A549 (cell line): ENCODE data around the gene NUP62. TPM values are rescaled to one million over a fixed set of nuclear protein-coding genes. Genes with fewer than 3 reads are reported as not detected.

Source experiments
- ATAC-seq, 2 experiments: fragments of 200-7000 bp in 1 of 2; fragments of >200 bp in 1 of 2; cut with Nextera tagmentation in 1 of 2; cut with Tn5 transposase in 1 of 2; 3 replicates each; pipeline versions ENCODE4 v1.8.0 to v1.9.1; 2018 to 2020; ENCODE audit warnings: mild to moderate bottlenecking in 1 of 2, moderate library complexity in 1 of 2
- CTCF ChIA-PET: fragments of 300-600 bp; sonication (Branson Sonifier 250); formaldehyde crosslinking; extraction: SDS; loops from one replicate; lab custom pipeline; 2021; ENCODE audit warnings: antibody characterized with exemption, inconsistent platforms; lab: Yijun Ruan, JAX
- POLR2A ChIA-PET: fragments of 350-600 bp; formaldehyde crosslinking; extraction: SDS; loops from one replicate; lab custom pipeline; 2021; ENCODE audit warnings: antibody characterized with exemption, inconsistent platforms; lab: Yijun Ruan, JAX
- DNase-seq, 2 experiments: peaks; one replicate each; pipeline versions ENCODE4 v3.0.0 to v3.0.0-alpha.2; 2011 to 2016; ENCODE audit warnings: low read depth in 1 of 2, low spot score in 1 of 2
- FAIRE-seq: peaks from 2 replicates; lab custom pipeline; 2011; peaks lifted over from hg19 to GRCh38; lab: Jason Lieb, UNC
- H3K27ac ChIP-seq, 2 experiments: fragments of >200 bp; sonication (Bioruptor Twin); formaldehyde crosslinking; 3 replicates each; pipeline ENCODE4 v1.5.1; 2016 to 2017
- H3K4me1 ChIP-seq: fragments of >200 bp; sonication (Bioruptor Twin); formaldehyde crosslinking; 3 replicates; pipeline ENCODE4 v1.6.1; 2016
- H3K4me2 ChIP-seq: fragments of >200 bp; sonication (Bioruptor Twin); formaldehyde crosslinking; 3 replicates; pipeline ENCODE4 v1.6.1; 2016
- H3K4me3 ChIP-seq: fragments of >200 bp; sonication (Bioruptor Twin); formaldehyde crosslinking; 3 replicates; pipeline ENCODE4 v1.5.1; 2016
- H3K9me3 ChIP-seq: fragments of >200 bp; sonication (Bioruptor Twin); formaldehyde crosslinking; 3 replicates; pipeline ENCODE4 v1.6.1; 2016
- BCL3 ChIP-seq: fragments of >200 bp; sonication (Bioruptor Twin); formaldehyde crosslinking; IDR thresholded peaks from 3 replicates; pipeline ENCODE4 v1.6.1; 2016
- BHLHE40 ChIP-seq: IDR thresholded peaks from 2 replicates; pipeline ENCODE4 v1.6.1; 2012; ENCODE audit warnings: low read depth, low read length, inconsistent platforms
- CBX8 ChIP-seq: fragments of 200-600 bp; sonication (generic); IDR thresholded peaks from 2 replicates; pipeline ENCODE4 v1.6.1; 2016
- CHD2 ChIP-seq: fragments of 150-350 bp; IDR thresholded peaks from 2 replicates; pipeline ENCODE4 v1.6.1; 2014; ENCODE audit warnings: low read length; ENCODE audit not compliant: partially characterized antibody
- CHD4 ChIP-seq: fragments of 200-600 bp; sonication (generic); IDR thresholded peaks from 2 replicates; pipeline ENCODE4 v1.6.1; 2016; ENCODE audit warnings: antibody characterized with exemption, mild to moderate bottlenecking, borderline replicate concordance
- E2F6 ChIP-seq: IDR thresholded peaks from 2 replicates; pipeline ENCODE4 v1.6.1; 2012; ENCODE audit warnings: low read depth, borderline replicate concordance
- EP300 ChIP-seq, 2 experiments: fragments of >200 bp; sonication (Bioruptor Twin); formaldehyde crosslinking; IDR thresholded peaks; 2 replicates in 1 of 2; 3 replicates in 1 of 2; pipeline ENCODE4 v1.6.1; 2016 to 2017
- FOSL2 ChIP-seq, 2 experiments: fragments of 450-650 bp in 1 of 2; fragments of >200 bp in 1 of 2; sonication (Bioruptor Twin) in 1 of 2; formaldehyde crosslinking; IDR thresholded peaks; 2 replicates each; pipeline versions ENCODE4 v1.5.0 to v1.6.1; 2016 to 2020; ENCODE audit warnings: mild to moderate bottlenecking in 1 of 2, moderate library complexity in 1 of 2
- FOXS1 ChIP-seq: fragments of 250-450 bp; sonication (Bioruptor Pico); IDR thresholded peaks from 2 replicates; pipeline ENCODE4 v1.5.0; 2020; ENCODE audit warnings: mild to moderate bottlenecking, moderate library complexity
- HEYL ChIP-seq: fragments of 250-450 bp; sonication (Bioruptor Pico); IDR thresholded peaks from 2 replicates; pipeline ENCODE4 v1.8.0; 2021; ENCODE audit warnings: mild to moderate bottlenecking, moderate library complexity
- HMGXB4 ChIP-seq: fragments of 250-450 bp; sonication (Bioruptor Pico); IDR thresholded peaks from 2 replicates; pipeline ENCODE4 v1.5.0; 2021; ENCODE audit warnings: mild to moderate bottlenecking, moderate library complexity, borderline replicate concordance
- HOXA7 ChIP-seq: fragments of 250-450 bp; sonication (Bioruptor Pico); IDR thresholded peaks from 2 replicates; pipeline ENCODE4 v1.5.0; 2020; ENCODE audit warnings: mild to moderate bottlenecking, moderate library complexity
- HOXB5 ChIP-seq: fragments of 250-450 bp; sonication (Bioruptor Pico); IDR thresholded peaks from 2 replicates; pipeline ENCODE4 v1.5.0; 2020; ENCODE audit warnings: mild to moderate bottlenecking, moderate library complexity
- JUN ChIP-seq, 2 experiments: fragments of >200 bp; sonication (Bioruptor Twin); formaldehyde crosslinking; IDR thresholded peaks; 2 replicates in 1 of 2; 3 replicates in 1 of 2; pipeline ENCODE4 v1.6.1; 2016 to 2017
- JUNB ChIP-seq: fragments of >200 bp; sonication (Bioruptor Twin); formaldehyde crosslinking; IDR thresholded peaks from 2 replicates; pipeline ENCODE4 v1.6.1; 2016
- KDM1A ChIP-seq: fragments of 200-600 bp; sonication (generic); IDR thresholded peaks from 2 replicates; pipeline ENCODE4 v1.6.1; 2016; ENCODE audit warnings: low read depth, mild to moderate bottlenecking
- KDM5A ChIP-seq: fragments of 200-600 bp; sonication (generic); IDR thresholded peaks from 2 replicates; pipeline ENCODE4 v1.6.1; 2016; ENCODE audit warnings: antibody characterized with exemption, mild to moderate bottlenecking
- MAX ChIP-seq: IDR thresholded peaks from 2 replicates; pipeline ENCODE4 v1.6.1; 2012
- MYC ChIP-seq: IDR thresholded peaks from 2 replicates; pipeline ENCODE4 v1.6.1; 2012; ENCODE audit warnings: mild to moderate bottlenecking, inconsistent platforms, low read length, improper control_type of control experiment, borderline replicate concordance
- NFE2L2 ChIP-seq: fragments of 150-350 bp; conservative IDR thresholded peaks from 2 replicates; pipeline ENCODE4 v1.6.1; 2014; ENCODE audit warnings: low read length
- NR3C1 ChIP-seq: fragments of >200 bp; sonication (Bioruptor Twin); formaldehyde crosslinking; IDR thresholded peaks from 3 replicates; pipeline ENCODE4 v1.6.1; 2017
- PBX3 ChIP-seq: IDR thresholded peaks from 2 replicates; pipeline ENCODE4 v1.6.1; 2012
- POLR2A ChIP-seq: IDR thresholded peaks from 2 replicates; pipeline ENCODE4 v1.6.1; 2012; ENCODE audit warnings: mild to moderate bottlenecking, low read length
- RARB ChIP-seq: fragments of 250-450 bp; sonication (Bioruptor Pico); IDR thresholded peaks from 2 replicates; pipeline ENCODE4 v1.8.0; 2021; ENCODE audit warnings: mild to moderate bottlenecking, moderate library complexity
- RCOR1 ChIP-seq: fragments of 150-350 bp; IDR thresholded peaks from 2 replicates; pipeline ENCODE4 v1.6.1; 2014; ENCODE audit warnings: antibody characterized with exemption, low read length, low read depth
- REST ChIP-seq: fragments of 200-600 bp; sonication (generic); IDR thresholded peaks from 2 replicates; pipeline ENCODE4 v1.6.1; 2016; ENCODE audit warnings: antibody characterized with exemption, mild to moderate bottlenecking, moderate library complexity
- RFX5 ChIP-seq: fragments of 450-650 bp; IDR thresholded peaks from 2 replicates; pipeline ENCODE4 v1.7.1; 2014; ENCODE audit warnings: antibody characterized with exemption, mild to moderate bottlenecking, moderate library complexity
- TFCP2L1 ChIP-seq: fragments of 250-450 bp; sonication (Bioruptor Pico); IDR thresholded peaks from 2 replicates; pipeline ENCODE4 v1.5.0; 2021; ENCODE audit warnings: mild to moderate bottlenecking
- TP53 ChIP-seq: fragments of 250-450 bp; sonication (Bioruptor Pico); IDR thresholded peaks from 2 replicates; pipeline ENCODE4 v1.5.0; 2021; ENCODE audit warnings: mild to moderate bottlenecking, moderate library complexity
- ZFP36 ChIP-seq: fragments of 450-650 bp; IDR thresholded peaks from 2 replicates; pipeline ENCODE4 v1.6.1; 2014; ENCODE audit warnings: borderline replicate concordance; ENCODE audit not compliant: partially characterized antibody
- ZNF302 ChIP-seq: fragments of 250-450 bp; sonication (Bioruptor Pico); IDR thresholded peaks from 2 replicates; pipeline ENCODE4 v1.9.0; 2021; ENCODE audit warnings: inconsistent platforms, mild to moderate bottlenecking, moderate library complexity
- ZSCAN20 ChIP-seq: fragments of 250-450 bp; sonication (Bioruptor Pico); IDR thresholded peaks from 2 replicates; pipeline ENCODE4 v1.8.0; 2022; ENCODE audit warnings: mild to moderate bottlenecking, moderate library complexity
- WGBS: methylation state at CpG from one replicate; pipeline ENCODE4 v1.1.6; 2017; ENCODE audit errors: missing lambda C conversion rate; 5-methylcytosine and 5-hydroxymethylcytosine counted together
- polyA minus RNA-seq: library from RNA; depleted of rRNA, polyadenylated mRNA; stranded (reverse); fragments of >200 nt; gene quantifications from 2 replicates; pipeline ENCODE4 v1.2.3, GENCODE V29; 2011; rRNA and poly(A)+ RNA removed
- polyA plus RNA-seq, 4 experiments: library from polyadenylated mRNA; depleted of rRNA in 3 of 4; stranded (reverse); fragments of >200 nt; fragmentation: RNase III in 1 of 4; extraction: RNeasy Plus Mini Kit Qiagen cat#74134 plus additional on column Dnase treatment in 1 of 4; gene quantifications; 2 replicates in 3 of 4; 3 replicates in 1 of 4; pipeline ENCODE4 v1.2.3, GENCODE V29; 2011 to 2017

The NUP62 gene
- polyA plus RNA-seq (2011; rRNA removed) (21.4 and 28.9 TPM in 2 replicates), polyA plus RNA-seq (2017; fragmentation: RNase III; extraction: RNeasy Plus Mini Kit Qiagen cat#74134 plus additional on column Dnase treatment) (83.9 to 88.5 TPM (median 85.9 TPM) in 3 replicates), polyA minus RNA-seq (21.7 and 27.9 TPM in 2 replicates)
- polyA plus RNA-seq (2012; cell fraction: cytosol; rRNA removed) = 41.0 and 51.0 TPM in 2 replicates
- 58.4 and 65.7 TPM in 2 replicates for polyA plus RNA-seq (2012; cell fraction: nucleus; rRNA removed)

GRCh38 chr19:49929121-49929610 is at the start of gene NUP62, which contains the start of gene ATF5:
TSS of gene NUP62 (minus strand) at chr19:49929504. CDS start at chr19:49909807, 19,697 bp downstream.
TSS of gene ATF5 (plus strand) at chr19:49929205. CDS start at chr19:49930851, 1,646 bp downstream.
- peak; percentile 83 for FAIRE-seq
- peak; percentile 92 to 99 for DNase-seq
- WGBS = 1% methylated on average over 41 of the region's 48 CpGs
- peak; percentile 67 to 78 for ATAC-seq
- peak within 1 kb of the TSS; percentile 95 to 96 for H3K27ac ChIP-seq
- ChIA-PET CTCF (interaction anchor here (0.6 to 3.9 kb wide), 6 partner anchors 9 to 48 kb away, joined by 3 to 26 read pairs (median 4); no protein-coding TSS in a partner anchor), POLR2A (interaction anchor here (0.6 to 2.6 kb wide), 23 partner anchors 8 to 400 kb away, joined by 3 to 30 read pairs (median 4); partner anchors contain the start of genes AKT1S1, AP2A1, FUZ and KCNC3)
- H3K4me2 ChIP-seq = peak within 1 kb of the TSS; percentile 82
- H3K4me3 ChIP-seq = peak within 1 kb of the TSS; percentile 70
- H3K4me1 ChIP-seq = peaks cover 22% of the 10 kb centered on the region
- H3K9me3 ChIP-seq = no peaks in the 10 kb centered on the region
- TF ChIP-seq RFX5 = peak; percentile 34; the same call in 1 of the 2 replicates
- TF ChIP-seq TP53 (CRISPR knock-in tag) = peak; percentile 71; the same call in 1 of the 2 replicates
- 0 out of 2 replicates have a peak, but pooled peaks have one; percentile 30 for TF ChIP-seq PBX3
- peak; percentile 62; the same call in 1 of the 3 replicates for TF ChIP-seq BCL3
- TF ChIP-seq ZNF302 (CRISPR knock-in tag) = no peak
- TF ChIP-seq HOXB5 (CRISPR knock-in tag) = peak; percentile 48; the same call in 1 of the 2 replicates
- no peak for TF ChIP-seq CBX8
- peak; percentile 81; the same call in 1 of the 2 replicates for TF ChIP-seq TFCP2L1 (CRISPR knock-in tag)
- no peak for TF ChIP-seq ZSCAN20 (CRISPR knock-in tag)
- TF ChIP-seq NFE2L2 = no peak
- no peak for TF ChIP-seq KDM1A
- TF ChIP-seq CHD4 = no peak
- peak; percentile 11 for TF ChIP-seq ZFP36
- TF ChIP-seq RARB (CRISPR knock-in tag) = 0 out of 2 replicates have a peak, but pooled peaks have one; percentile 51
- TF ChIP-seq MYC = no peak; the same call in 1 of the 2 replicates
- TF ChIP-seq POLR2A = peak; percentile 42; the same call in 1 of the 2 replicates
- TF ChIP-seq JUNB = no peak
- peak; percentile 100 for TF ChIP-seq MAX
- TF ChIP-seq HEYL (CRISPR knock-in tag) = no peak
- peak; percentile 34; the same call in 1 of the 2 replicates for TF ChIP-seq KDM5A
- no peak for TF ChIP-seq RCOR1
- peak; percentile 40 for TF ChIP-seq CHD2
- no peak for TF ChIP-seq EP300 (IDR thresholded peaks at IDR 0.05)
- no peak for TF ChIP-seq NR3C1
- no peak for TF ChIP-seq BHLHE40
- peak; percentile 100 for TF ChIP-seq E2F6
- no peak for TF ChIP-seq FOXS1 (CRISPR knock-in tag)
- no peak for TF ChIP-seq FOSL2 (IDR thresholded peaks at IDR 0.05)
- TF ChIP-seq FOSL2 (CRISPR knock-in tag; IDR thresholded peaks at IDR 0.05) = 0 out of 2 replicates have a peak, but pooled peaks have one; percentile 34
- TF ChIP-seq HOXA7 (CRISPR knock-in tag) = no peak
- TF ChIP-seq JUN (IDR thresholded peaks at IDR 0.05) = peak; percentile 68 to 81; a peak in 2 of 5 replicates
- TF ChIP-seq REST = no peak
- peak; percentile 72; the same call in 1 of the 2 replicates for TF ChIP-seq HMGXB4 (CRISPR knock-in tag)
